Posterior vena cava (tissue), 2 donors: ENCODE measurements around the gene OR10K1. TPM values are rescaled to one million over a fixed set of nuclear protein-coding genes. Genes with fewer than 3 reads are reported as not detected.
"Not testable (repeated sequence)": the region's sequence is repeated elsewhere in the genome, so short reads cannot be mapped to it uniquely, and the experiment has no call there.

Experiments
- DNase-seq: peaks from one replicate; pipeline ENCODE4 v3.0.0-alpha.2; 2020; ENCODE audit warnings: low spot score
- intact Hi-C, 2 donors: fragments of 100-400 bp; cut with DNase I; formaldehyde crosslinking; loops; one replicate each; pipeline versions ENCODE4 v1.14.1 to v1.14.2; 2022 to 2023
- long read RNA-seq, 2 donors: library from polyadenylated mRNA; unstranded; transcript quantifications; one replicate each; pipeline ENCODE4 v2.0.0, GENCODE V29; 2020 to 2021
- total RNA-seq, 2 donors: library from RNA; stranded (reverse); fragmentation: NEBNext Ultra II Directional; extraction: Animal tissue kit (Norgen Biotek cat#: 25700); gene quantifications; one replicate each; pipeline ENCODE4 v1.2.1, GENCODE V29; 2021
- donor health status: DM: yes; HTN: yes; CAD: no.
- donor health status: DM: yes; HTN: yes; CAD: no.

Gene OR10K1, protein sequence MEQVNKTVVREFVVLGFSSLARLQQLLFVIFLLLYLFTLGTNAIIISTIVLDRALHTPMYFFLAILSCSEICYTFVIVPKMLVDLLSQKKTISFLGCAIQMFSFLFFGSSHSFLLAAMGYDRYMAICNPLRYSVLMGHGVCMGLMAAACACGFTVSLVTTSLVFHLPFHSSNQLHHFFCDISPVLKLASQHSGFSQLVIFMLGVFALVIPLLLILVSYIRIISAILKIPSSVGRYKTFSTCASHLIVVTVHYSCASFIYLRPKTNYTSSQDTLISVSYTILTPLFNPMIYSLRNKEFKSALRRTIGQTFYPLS
- not detected for total RNA-seq
- long read RNA-seq, donor 1: 0 reads
- long read RNA-seq, donor 2: 0 reads

DNA sequence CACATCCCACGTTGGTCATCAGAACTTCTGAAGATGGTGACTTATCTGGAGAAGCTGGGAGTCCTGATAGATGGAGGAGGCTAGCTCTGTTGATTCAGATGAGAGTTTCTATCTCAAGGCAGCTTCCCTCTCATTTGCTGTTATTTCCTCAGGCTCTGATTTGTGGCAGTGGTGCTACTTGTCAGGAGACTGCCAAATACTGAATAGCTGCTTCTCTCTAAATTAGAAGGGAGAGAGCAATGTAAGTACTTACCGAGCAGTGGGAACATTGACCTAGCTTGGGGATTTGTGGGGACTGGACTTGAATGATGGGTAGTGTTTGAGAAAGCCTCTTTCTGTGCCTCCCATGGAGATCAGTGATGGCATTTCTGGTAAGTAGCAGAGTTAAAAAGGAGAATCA lies at the start of gene OR10K1:
Gene OR10K1, plus strand, starts transcription at position 301 of the 400 bp plus-strand sequence. CDS start 3,728 bp downstream, outside the sequence.
- DNase-seq: no peak
- intact Hi-C loops: no loop called here

DNA sequence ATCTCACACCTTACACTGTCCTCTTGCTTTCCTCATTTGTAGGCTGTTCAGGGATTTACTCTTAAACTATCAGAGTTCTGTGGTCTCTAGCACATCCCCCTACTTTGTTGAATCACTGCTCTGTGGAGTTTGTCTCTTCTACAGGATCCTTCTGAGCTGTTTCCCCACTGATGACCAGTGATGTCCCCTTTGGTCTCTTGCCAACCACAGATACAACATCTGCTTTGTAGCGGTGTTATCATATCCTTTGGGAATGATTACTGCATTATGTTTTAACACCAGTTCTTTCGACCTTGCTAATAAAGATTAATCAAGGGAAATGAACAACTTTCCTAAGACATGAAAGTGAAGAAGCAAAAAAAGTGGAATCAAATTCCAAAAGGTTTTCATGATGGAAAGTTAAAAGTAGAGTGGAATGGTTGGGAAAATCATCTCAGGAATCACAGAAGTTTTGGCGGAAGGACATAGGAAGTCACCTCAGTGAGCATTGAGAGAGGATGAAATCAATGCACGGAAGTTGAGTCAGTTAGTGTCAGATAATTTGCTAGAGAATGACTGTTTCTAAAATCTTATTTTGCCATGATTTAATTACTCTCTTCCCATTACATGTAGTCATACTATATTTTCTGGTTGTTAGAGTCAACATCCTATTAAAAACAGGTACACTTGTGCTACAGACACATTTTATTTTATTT lies 46.8 kb upstream of the OR10K1 start:
- intact Hi-C loops: no loop called here
- no peak for DNase-seq

DNA sequence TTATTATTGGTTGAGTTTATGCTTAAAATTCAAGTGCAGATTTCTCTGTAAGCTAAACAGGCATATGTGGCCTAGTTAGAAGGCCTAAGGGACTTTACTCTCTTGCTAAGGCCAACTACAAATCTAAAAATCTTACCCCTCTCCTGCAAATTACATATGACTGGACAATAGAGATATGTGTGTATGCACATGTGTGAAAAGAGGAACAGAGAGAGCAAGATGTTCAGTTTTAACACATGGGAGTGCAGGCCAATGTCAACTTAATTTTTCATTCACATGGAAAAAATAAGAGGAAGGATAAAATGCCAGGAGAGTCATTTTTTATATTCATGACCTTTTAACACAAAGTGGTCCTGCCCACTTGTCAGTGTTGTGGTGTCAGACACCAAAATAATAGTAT lies 44.0 kb upstream of the OR10K1 start:
- intact Hi-C loops: no loop called here

DNA sequence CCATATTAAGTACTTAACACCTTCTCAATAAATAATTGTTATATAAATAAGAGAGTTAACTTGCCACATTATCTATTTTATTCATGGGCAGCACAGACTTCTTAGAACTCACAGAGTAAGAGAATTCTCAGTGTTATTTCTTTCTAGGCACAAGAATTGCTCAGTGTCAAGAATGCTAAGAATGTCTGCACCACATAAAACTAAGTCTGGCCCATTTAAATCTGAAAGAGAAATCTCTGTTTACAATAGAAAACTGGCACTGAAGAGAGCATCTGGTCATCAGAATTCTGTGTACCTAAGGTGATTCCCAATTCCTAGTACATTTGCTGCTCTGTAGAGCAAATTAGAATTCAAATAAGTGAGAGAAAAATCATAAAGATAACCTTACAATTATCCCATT lies 39.4 kb upstream of the OR10K1 start:
- DNase-seq: no peak
- intact Hi-C loops: no loop called here

More for the DNA sequence above, 44.0 kb upstream of the OR10K1 start:
- DNase-seq: no peak

DNA sequence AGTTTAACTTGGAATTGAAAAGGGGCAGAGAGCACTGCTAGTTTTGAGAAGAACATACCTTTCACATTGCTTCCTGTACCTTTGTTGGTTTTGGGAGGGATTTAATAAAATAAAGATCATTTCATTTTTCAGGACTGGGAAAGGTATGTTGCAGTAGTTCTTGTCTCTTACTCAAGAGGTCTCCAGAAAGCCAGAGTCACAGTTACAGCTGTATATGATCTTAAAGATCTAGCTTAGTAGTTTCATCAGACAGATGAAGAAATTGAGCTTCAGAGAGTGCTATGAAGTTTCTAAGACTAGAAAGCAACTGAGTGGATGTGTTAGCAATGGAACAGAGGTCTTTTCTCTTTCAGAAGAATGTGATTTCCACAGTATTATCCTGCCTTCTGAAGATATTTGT lies 36.6 kb upstream of the OR10K1 start:
- DNase-seq: no peak
- intact Hi-C loops: no loop called here

DNA sequence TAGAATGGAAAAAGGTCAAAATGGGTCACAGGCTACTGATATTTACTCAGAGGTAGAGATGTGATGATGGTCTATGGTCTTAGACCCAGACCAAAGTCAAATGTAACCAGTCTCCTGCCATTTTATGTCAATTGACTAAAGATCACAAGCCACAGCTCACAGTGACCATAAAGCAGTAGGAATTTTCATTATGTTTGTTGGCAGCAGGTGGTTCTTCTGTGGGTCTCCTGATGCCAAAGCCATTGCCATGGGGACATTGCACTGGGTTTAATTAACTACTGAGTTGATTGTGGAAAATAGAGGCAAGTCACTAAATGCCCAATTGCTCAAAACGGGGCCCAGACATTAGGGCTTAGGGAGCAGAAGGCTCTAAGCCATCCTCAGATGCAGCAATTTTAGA lies 35.5 kb upstream of the OR10K1 start, which contains the start of gene OR10K2:
Gene OR10K2, minus strand, starts transcription at position 101 of the 400 bp plus-strand sequence. CDS start 5,371 bp downstream, outside the sequence.
- DNase-seq: no peak
- intact Hi-C loops: no loop called here

DNA sequence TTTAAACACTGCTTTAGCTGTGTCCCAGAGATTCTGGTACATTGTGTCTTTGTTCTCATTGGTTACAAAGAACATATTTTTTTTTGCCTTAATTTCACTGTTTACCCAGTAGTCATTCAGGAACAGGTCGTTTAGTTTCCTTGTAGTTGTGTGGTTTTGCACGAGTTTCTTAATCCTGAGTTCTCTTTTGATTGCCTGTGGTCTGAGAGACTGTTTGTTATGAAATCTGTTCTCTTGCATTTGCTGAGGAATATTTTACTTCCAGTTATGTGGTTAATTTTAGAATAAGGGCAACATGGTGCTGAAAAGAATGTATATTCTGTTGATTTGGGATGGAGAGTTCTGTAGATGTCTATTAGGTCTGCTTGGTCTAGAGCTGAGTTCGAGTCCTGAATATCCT lies 31.5 kb upstream of the OR10K1 start:
- intact Hi-C loops, DNase-seq: not testable (repeated sequence)

DNA sequence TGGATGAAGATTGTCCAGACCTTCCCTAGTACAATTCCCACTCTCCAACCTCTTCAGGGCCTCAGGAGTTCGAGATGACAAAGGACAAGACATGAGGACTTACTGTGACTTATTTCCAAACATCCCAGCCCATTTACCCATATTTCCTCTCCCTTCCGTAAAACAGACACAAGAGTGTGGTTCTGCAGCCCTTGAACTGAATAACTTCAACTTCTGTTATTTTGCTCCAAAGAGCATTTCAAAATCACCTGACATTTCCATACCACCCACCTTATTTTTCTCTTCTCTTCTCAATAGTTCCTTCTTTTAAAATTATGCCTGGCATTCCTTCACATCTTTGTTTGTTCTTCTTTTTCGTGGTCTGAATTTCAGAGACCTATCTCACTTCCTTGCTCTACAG lies 26.9 kb upstream of the OR10K1 start:
- intact Hi-C loops: no loop called here
- no peak for DNase-seq

DNA sequence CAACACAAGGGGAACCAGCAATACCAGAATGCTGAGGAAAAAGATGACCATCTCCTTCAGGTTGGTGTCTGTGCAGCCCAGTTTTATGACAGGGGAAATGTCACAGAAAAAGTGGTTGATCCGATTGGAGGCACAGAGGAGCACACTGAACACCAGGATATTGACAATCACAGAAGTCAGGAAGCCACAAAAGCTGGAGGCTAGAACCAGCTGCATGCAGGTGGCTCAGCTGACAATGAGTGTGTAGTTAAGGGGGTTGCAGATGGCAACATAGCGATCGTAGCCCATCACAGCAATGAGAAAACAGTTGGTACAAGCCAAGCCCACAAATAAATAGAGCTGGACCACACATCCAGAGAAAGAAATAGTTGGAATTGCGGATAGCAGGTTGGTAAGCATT lies 16.3 kb upstream of the OR10K1 start:
- intact Hi-C loops: no loop called here
- no peak for DNase-seq

DNA sequence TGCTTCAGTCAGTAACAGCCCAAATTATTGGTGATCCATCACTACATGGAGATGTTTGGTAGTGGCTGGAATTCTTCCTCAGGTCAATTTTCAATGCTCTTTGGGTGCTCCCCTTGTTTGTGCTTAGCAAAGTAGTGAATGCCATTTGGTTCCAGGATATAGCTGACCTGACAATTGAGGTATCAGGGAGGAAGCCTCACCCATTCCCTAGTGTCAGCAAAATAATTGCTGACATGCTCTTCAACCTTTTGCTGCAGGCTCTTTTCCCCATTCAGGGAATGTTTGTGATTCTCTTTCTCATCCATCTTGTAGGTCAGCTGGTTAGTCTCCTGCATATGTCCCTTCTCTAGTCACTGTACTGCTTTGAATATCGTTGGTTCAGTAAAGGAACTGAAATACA lies 7.1 kb upstream of the OR10K1 start:
- DNase-seq: no peak
- intact Hi-C loops: no loop called here

DNA sequence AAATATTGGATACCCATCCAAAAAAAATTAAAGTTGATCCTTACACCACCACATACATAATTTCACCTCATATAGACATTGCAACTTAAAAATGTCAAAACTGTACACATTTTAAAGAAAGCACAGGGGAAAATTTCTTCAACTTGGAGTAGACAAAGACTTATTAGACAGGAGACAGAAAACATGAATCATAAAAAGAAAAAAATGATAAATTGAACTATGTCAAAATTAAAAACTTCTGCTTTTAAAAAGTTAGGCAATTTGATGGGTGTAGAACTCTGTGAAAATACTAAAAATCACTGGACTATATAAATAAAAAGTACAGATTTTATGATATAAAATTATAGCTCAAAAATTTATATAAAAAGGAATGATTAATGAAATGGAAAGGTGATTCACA lies 4.4 kb upstream of the OR10K1 start:
- DNase-seq: no peak
- intact Hi-C loops: no loop called here

DNA sequence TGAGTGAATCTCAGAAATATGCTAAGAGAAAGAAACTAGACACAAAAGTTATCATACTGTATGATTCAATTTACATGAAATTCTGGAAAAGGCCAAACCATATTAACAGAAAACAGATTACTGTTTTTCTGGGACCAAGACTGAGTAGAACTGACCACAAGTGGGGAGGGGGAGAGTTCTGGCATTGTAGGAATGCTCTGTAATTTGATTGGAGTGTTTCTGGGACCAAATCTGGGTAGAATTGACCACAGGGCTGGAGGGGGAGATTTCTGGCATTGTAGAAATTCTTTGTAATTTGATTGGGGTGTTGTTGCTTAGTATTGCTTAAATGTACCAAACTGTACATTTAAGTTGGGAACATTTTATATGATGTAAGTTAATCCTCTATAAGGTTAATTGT lies 3.4 kb upstream of the OR10K1 start:
- DNase-seq: no peak
- intact Hi-C loops: no loop called here

DNA sequence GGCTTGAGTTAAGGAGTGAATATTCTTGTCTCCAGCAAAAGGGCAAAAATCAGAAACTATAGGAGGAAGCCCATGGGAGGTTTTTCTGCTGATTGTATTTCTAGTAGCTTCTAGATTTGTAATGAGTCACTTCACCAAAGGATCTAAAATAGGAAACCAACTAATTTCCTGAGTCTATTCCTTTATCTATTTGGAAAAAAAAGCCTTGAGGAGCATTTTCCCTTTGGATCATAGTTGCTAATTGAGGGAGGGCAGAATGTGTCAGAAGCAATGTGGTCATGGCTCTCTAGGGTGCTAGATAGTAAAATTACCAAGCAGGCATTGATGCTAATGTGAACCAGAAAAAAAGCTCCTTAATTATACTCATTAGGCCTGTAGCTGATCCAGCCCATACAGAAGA lies 10.3 kb downstream of the OR10K1 start, which contains the start of gene OR10R2:
Gene OR10R2, plus strand, starts transcription at position 301 of the 400 bp plus-strand sequence. CDS start 106 bp downstream, outside the sequence.
- intact Hi-C loops: no loop called here
- no peak for DNase-seq

DNA sequence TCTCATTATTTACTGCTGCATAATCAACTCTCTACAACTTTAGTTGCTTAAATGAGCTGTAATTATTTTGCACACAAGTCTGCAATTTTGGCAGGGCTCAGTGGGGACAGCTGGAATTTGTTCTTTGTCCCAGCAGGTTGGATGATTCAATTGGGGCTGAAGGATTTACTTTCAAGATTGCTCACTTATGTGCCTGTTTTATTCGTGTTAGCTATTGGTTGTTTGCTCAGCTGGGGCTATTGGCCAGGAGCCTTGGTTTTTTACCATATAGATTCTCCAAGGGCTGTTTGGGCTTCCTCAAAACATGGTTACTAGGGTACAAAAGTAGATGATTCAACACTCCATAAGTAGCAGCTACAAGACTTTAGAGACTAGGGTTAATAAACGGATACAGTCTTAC lies 23.8 kb downstream of the OR10K1 start:
- intact Hi-C loops: no loop called here
- DNase-seq: no peak

DNA sequence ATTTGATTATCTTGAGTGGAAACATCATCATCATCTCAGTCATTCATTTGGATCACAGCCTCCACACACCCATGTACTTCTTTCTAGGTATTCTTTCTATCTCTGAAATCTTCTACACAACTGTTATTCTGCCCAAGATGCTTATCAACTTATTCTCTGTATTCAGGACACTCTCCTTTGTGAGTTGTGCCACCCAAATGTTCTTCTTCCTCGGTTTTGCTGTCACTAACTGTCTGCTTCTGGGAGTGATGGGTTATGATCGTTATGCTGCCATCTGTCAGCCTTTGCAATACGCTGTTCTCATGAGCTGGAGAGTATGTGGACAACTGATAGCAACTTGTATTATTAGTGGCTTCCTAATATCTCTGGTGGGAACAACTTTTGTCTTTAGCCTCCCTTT lies 29.7 kb downstream of the OR10K1 start:
- DNase-seq: no peak
- intact Hi-C loops: no loop called here

DNA sequence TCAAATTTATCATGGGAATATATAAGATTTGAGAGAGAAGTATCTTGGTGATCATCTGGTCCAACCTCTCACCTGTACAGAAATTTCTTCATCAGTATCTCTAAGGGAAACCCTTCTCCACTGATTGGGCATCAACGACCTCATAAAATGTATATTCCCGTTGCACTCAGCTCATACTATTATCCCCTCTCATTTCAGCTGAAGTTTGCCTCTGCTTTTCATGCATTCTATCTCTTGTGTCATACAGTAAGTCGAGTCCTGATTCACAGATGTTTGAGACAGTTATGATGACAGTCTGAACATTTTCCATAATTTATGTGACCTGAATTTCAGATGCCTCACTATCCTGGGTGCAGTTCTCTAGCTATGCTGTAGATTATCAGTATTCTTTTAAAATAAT lies 31.4 kb downstream of the OR10K1 start:
- intact Hi-C loops: no loop called here

DNA sequence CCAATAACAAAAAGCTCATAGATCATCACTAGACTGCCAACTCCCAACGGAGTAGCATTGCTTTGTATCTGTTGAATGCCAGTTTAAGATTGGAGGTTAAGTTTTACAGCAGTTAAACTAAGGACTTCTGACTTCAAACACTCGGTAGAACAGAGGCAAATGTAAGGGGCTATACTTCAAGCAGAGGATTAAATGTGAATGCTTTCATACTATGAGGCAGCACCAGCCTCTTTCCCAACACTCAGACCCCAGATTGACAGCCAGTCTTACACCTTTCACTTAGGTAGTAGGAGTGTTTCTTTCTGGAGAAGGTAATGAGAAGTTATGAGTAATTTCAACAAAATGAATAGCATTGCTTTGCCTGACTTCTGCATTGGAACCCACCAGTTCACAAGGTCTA lies 33.2 kb downstream of the OR10K1 start:
- DNase-seq: no peak
- intact Hi-C loops: loop anchor here in 1 of 2 donors (5.0 kb wide), 1 partner anchor 1573 kb away; no protein-coding TSS in a partner anchor

More for the DNA sequence above, 31.4 kb downstream of the OR10K1 start:
- no peak for DNase-seq

DNA sequence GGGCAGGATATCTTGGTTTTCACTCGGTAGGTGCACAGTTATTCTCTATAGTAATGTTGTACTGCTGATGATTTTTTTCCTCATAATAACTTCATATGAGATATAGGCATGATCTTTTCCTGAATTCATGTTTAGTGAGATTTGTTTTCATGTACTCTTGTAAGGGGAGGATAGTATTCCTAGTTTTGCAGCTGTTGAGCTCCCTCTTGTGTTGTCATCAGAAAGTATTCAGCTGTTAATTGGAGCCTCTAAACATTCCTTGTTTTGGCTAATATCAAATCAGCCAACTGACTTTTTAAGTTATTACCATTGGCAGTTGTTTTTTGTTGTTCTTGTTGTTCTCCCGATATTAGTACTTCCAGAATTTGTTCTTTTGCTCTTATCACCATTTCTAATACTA lies 34.7 kb downstream of the OR10K1 start:
- intact Hi-C loops: loop anchor here in 1 of 2 donors (5.0 kb wide), 1 partner anchor 1571 kb away; no protein-coding TSS in a partner anchor
- no peak for DNase-seq

DNA sequence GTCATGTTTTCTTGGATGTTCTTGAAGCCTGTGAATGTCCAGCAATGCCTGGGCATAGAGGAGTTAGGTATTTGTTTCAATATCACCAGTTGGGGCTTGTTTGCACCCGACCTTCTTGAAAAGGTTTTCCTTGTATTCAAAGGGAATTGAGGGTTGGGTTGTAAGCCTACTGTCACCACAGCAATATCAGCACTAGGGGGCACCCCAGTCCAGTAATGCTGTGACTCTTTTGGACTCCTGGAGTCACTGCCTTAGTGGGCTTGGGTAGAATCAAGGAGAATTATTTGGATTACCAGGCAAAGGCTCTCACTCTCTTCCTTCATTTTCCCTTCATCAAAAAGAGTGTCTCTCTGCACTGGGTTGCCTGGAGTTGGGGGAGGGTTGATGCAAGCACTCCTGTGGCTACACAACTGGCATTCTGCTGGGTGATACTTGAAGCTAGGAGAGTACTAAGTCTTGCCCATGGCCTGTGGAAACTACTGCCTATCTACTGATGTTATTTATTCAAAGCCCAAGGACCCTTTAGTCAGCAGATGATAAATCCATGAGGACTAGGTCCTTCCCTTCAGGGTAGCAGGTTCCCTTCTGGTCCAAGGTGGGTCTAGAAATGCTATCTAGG lies 44.8 kb downstream of the OR10K1 start:
- intact Hi-C loops: no loop called here

DNA sequence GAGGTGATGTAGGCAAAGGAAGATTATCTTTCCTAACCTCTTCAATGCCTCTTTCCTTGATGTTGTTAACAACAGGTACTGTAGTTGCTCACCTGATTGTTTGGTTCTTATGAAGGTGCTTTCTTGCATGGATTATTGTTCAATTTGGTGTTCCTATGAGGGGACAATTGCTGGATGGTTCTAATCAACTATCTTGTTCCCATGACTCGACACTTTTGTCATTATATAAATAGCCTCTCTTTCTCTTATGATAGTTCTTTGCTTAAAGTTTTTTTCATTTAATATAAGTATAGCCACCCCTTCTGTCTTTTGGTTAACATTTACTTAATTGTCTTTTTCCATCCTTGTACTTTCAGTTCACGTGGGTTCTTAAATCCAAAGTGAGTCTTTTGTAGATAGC lies 45.9 kb downstream of the OR10K1 start:
- intact Hi-C loops: no loop called here
- no peak for DNase-seq

More for the DNA sequence above, 44.8 kb downstream of the OR10K1 start:
- DNase-seq: no peak
